Colonic mucosa (tissue), 4 donors: ENCODE measurements around the gene PPP1R1B. TPM values are rescaled to one million over a fixed set of nuclear protein-coding genes. Genes with fewer than 3 reads are reported as not detected.
A peak's percentile ranks its signal among the peaks of the same experiment; 100 is the strongest.

ENCODE experiments used
- DNase-seq: peaks from one replicate; pipeline ENCODE4 v3.0.0-alpha.2; 2020
- H3K27ac ChIP-seq: fragments of 200-600 bp; one replicate; pipeline ENCODE4 v1.8.0; 2021
- H3K27me3 ChIP-seq: fragments of 200-600 bp; one replicate; pipeline ENCODE4 v1.8.0; 2021
- H3K36me3 ChIP-seq: fragments of 200-600 bp; one replicate; pipeline ENCODE4 v1.8.0; 2021
- H3K4me1 ChIP-seq: fragments of 200-600 bp; one replicate; pipeline ENCODE4 v1.8.0; 2021; ENCODE audit warnings: mild to moderate bottlenecking
- H3K4me3 ChIP-seq: fragments of 200-600 bp; one replicate; pipeline ENCODE4 v1.8.0; 2021
- H3K9ac ChIP-seq, 2 donors: one replicate each; pipeline ENCODE4 v1.7.0; 2013; ENCODE audit warnings: control low read depth in 2 of 2, low read depth in 2 of 2, low read length in 2 of 2
- H3K9me3 ChIP-seq: fragments of 200-600 bp; one replicate; pipeline ENCODE4 v1.8.0; 2021
- intact Hi-C: fragments of 100-400 bp; cut with DNase I; formaldehyde crosslinking; loops from one replicate; pipeline ENCODE4 v1.14.1; 2022
- total RNA-seq, 2 donors: library from RNA; stranded (reverse); fragmentation: NEBNext Ultra II Directional in 1 of 2; extraction: Animal tissue kit (Norgen Biotek cat#: 25700) in 1 of 2; gene quantifications; one replicate each; pipeline ENCODE4 v1.2.1, GENCODE V29; 2021
- TF ChIP-seq, protein P1 (sequence below): fragments of 200-600 bp; IDR thresholded peaks from one replicate; pipeline ENCODE4 v1.8.0; 2022; ENCODE audit warnings: antibody characterized with exemption, mild to moderate bottlenecking
- donor health status: healthy.
- donor health status: DM: no; HTN: no; CAD: no.
- donor health status: DM: no; HTN: no; CAD: no.

The PPP1R1B gene
- total RNA-seq, 2 donors from 2014 or later, result 331 to 350 TPM

GRCh38 chr17:39631403-39631802, 4.7 kb downstream of the PPP1R1B start:
- Histone ChIP-seq H3K27ac (peak overlapping the region; percentile 89), H3K27me3 (peaks cover 11% of the 10 kb centered on the region), H3K9me3 (no peaks in the 10 kb centered on the region), H3K4me1 (peaks cover 19% of the 10 kb centered on the region), H3K9ac (peak overlapping the region; percentile 69 to 93), H3K4me3 (peak overlapping the region; percentile 5), H3K36me3 (no peaks in the 10 kb centered on the region)
- peak; percentile 71 for DNase-seq
- TF ChIP-seq, protein P1, sequence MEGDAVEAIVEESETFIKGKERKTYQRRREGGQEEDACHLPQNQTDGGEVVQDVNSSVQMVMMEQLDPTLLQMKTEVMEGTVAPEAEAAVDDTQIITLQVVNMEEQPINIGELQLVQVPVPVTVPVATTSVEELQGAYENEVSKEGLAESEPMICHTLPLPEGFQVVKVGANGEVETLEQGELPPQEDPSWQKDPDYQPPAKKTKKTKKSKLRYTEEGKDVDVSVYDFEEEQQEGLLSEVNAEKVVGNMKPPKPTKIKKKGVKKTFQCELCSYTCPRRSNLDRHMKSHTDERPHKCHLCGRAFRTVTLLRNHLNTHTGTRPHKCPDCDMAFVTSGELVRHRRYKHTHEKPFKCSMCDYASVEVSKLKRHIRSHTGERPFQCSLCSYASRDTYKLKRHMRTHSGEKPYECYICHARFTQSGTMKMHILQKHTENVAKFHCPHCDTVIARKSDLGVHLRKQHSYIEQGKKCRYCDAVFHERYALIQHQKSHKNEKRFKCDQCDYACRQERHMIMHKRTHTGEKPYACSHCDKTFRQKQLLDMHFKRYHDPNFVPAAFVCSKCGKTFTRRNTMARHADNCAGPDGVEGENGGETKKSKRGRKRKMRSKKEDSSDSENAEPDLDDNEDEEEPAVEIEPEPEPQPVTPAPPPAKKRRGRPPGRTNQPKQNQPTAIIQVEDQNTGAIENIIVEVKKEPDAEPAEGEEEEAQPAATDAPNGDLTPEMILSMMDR, result no peak
- intact Hi-C loops, result no loop called here

GRCh38 chr17:39632153-39632941, 5.6 kb downstream of the PPP1R1B start:
- Histone ChIP-seq H3K9me3 (no peaks in the 10 kb centered on the region), H3K9ac (peak overlapping the region; percentile 69 to 93), H3K4me3 (peak overlapping the region; percentile 5), H3K36me3 (no peaks in the 10 kb centered on the region), H3K27me3 (peaks cover 4% of the 10 kb centered on the region), H3K4me1 (peaks cover 19% of the 10 kb centered on the region), H3K27ac (peak overlapping the region; percentile 89)
- TF ChIP-seq, protein P1, result no peak
- peak; percentile 96 for DNase-seq
- intact Hi-C loops, result no loop called here

GRCh38 chr17:39633570-39634183, 6.9 kb downstream of the PPP1R1B start:
- no peaks in the 10 kb centered on the region for H3K9me3 ChIP-seq
- no peak overlapping the region for H3K4me3 ChIP-seq
- peak overlapping the region; percentile 36 to 93 for H3K9ac ChIP-seq
- TF ChIP-seq, protein P1, result no peak
- peak overlapping the region; percentile 72 for H3K27ac ChIP-seq
- H3K4me1 ChIP-seq, result peaks cover 30% of the 10 kb centered on the region
- no peaks in the 10 kb centered on the region for H3K27me3 ChIP-seq
- H3K36me3 ChIP-seq, result no peaks in the 10 kb centered on the region
- intact Hi-C loops, result no loop called here
- DNase-seq, result no peak

- Histone ChIP-seq H3K4me3 (no peak overlapping the region), H3K9me3 (no peaks in the 10 kb centered on the region), H3K27ac (peak overlapping the region; percentile 72), H3K36me3 (no peaks in the 10 kb centered on the region), H3K27me3 (no peaks in the 10 kb centered on the region), H3K9ac (peak overlapping the region in 1 of 2 donors; percentile 93), H3K4me1 (peaks cover 31% of the 10 kb centered on the region)
- DNase-seq, result no peak
- intact Hi-C loops, result no loop called here
- TF ChIP-seq, protein P1, result peak; percentile 70
These were observed 7.7 kb downstream of the PPP1R1B start for GRCh38 chr17:39634384-39634871.

DNA sequence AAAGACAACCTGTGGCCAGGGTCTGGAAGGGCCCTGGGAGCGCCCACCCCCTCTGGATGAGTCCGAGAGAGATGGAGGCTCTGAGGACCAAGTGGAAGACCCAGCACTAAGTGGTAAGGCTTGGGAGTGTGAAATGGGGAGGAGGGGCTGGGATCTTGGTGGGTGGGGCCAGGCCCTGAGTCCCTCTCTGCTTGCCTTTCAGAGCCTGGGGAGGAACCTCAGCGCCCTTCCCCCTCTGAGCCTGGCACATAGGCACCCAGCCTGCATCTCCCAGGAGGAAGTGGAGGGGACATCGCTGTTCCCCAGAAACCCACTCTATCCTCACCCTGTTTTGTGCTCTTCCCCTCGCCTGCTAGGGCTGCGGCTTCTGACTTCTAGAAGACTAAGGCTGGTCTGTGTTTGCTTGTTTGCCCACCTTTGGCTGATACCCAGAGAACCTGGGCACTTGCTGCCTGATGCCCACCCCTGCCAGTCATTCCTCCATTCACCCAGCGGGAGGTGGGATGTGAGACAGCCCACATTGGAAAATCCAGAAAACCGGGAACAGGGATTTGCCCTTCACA, 8.9 kb downstream of the PPP1R1B start:
- Histone ChIP-seq H3K36me3 (no peaks in the 10 kb centered on the region), H3K27ac (no peak overlapping the region), H3K4me1 (peaks cover 31% of the 10 kb centered on the region), H3K9ac (peak overlapping the region in 1 of 2 donors; percentile 93), H3K4me3 (no peak overlapping the region), H3K27me3 (no peaks in the 10 kb centered on the region), H3K9me3 (no peaks in the 10 kb centered on the region)
- TF ChIP-seq, protein P1, result no peak
- no peak for DNase-seq
- intact Hi-C loops, result no loop called here
